ENCODE measurements around the gene GLI1. TPM values are rescaled to one million over a fixed set of nuclear protein-coding genes. Genes with fewer than 3 reads are reported as not detected.
A peak's percentile ranks its signal among the peaks of the same experiment; 100 is the strongest.

Gene GLI1
- total RNA-seq, 1 experiment from 2014 or later, result 1.9 TPM

- Histone ChIP-seq H3K9me3 (ENCODE audit: low read length) (no peaks in the 10 kb centered on the region), H3K4me2 (ENCODE audit: low read depth, low read length, poor library complexity, severe bottlenecking) (no peak overlapping the region), H3K4me3 (ENCODE audit: low read length) (no peak overlapping the region), H4K20me1 (ENCODE audit: insufficient read depth, low read depth, low read length) (no peaks in the 10 kb centered on the region), H3K9me2 (replicated peaks; ENCODE audit: insufficient read depth, low read length) (no peaks in the 10 kb centered on the region), H3K27me3 (ENCODE audit: low read length) (no peaks in the 10 kb centered on the region), H2AFZ (ENCODE audit: low read length) (no peak overlapping the region), H3K9ac (ENCODE audit: low read length) (no peak overlapping the region), H3K79me2 (ENCODE audit: low read length) (no peaks in the 10 kb centered on the region), H3K36me3 (ENCODE audit: insufficient read depth, low read length) (no peaks in the 10 kb centered on the region), H3K4me1 (ENCODE audit: low read length) (peaks cover 12% of the 10 kb centered on the region), H3K27ac (ENCODE audit: low read length) (no peak overlapping the region)
- DNase-seq, result no peak
Measured at GRCh38 chr12:57473392-57473791, 13.8 kb downstream of the GLI1 start.

DNA sequence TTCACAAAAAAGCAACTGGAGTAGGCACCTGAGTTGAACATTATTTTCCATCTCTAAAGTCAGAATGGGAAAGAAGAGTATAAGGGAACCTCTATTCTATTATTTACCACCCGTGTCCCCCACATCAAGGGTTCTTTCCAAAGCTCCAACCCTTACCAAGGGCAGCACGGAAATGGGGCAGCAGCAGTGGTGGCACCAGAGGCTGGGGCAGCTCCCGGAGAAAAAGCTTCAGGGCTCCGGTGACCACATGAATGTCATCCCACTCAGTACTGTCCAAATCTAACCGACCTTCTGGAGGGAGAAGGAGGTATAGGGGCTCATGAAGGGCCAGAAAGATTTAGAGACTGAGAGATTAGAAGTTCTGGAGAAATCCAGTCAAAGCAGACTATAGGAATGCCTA is 14.3 kb downstream of the GLI1 start:
- DNase-seq, result no peak
- Histone ChIP-seq H3K27ac (ENCODE audit: low read length) (no peak overlapping the region), H3K79me2 (ENCODE audit: low read length) (no peaks in the 10 kb centered on the region)

GRCh38 chr12:57474430-57474829 is 14.8 kb downstream of the GLI1 start:
- H3K27ac ChIP-seq (ENCODE audit: low read length), result no peak overlapping the region
- no peaks in the 10 kb centered on the region for H3K79me2 ChIP-seq (ENCODE audit: low read length)
- H3K9ac ChIP-seq (ENCODE audit: low read length), result no peak overlapping the region
- no peaks in the 10 kb centered on the region for H3K9me2 ChIP-seq (replicated peaks; ENCODE audit: insufficient read depth, low read length)
- no peaks in the 10 kb centered on the region for H3K36me3 ChIP-seq (ENCODE audit: insufficient read depth, low read length)
- peaks cover 16% of the 10 kb centered on the region for H3K4me1 ChIP-seq (ENCODE audit: low read length)
- H2AFZ ChIP-seq (ENCODE audit: low read length), result no peak overlapping the region
- H3K4me2 ChIP-seq (ENCODE audit: low read depth, low read length, poor library complexity, severe bottlenecking), result no peak overlapping the region
- no peak for DNase-seq
- H3K27me3 ChIP-seq (ENCODE audit: low read length), result no peaks in the 10 kb centered on the region
- H4K20me1 ChIP-seq (ENCODE audit: insufficient read depth, low read depth, low read length), result no peaks in the 10 kb centered on the region
- no peaks in the 10 kb centered on the region for H3K9me3 ChIP-seq (ENCODE audit: low read length)
- H3K4me3 ChIP-seq (ENCODE audit: low read length), result no peak overlapping the region

More for the DNA sequence above, 14.3 kb downstream of the GLI1 start:
- Histone ChIP-seq H3K27me3 (ENCODE audit: low read length) (no peaks in the 10 kb centered on the region), H3K9ac (ENCODE audit: low read length) (no peak overlapping the region), H3K9me3 (ENCODE audit: low read length) (no peaks in the 10 kb centered on the region), H3K4me1 (ENCODE audit: low read length) (peaks cover 12% of the 10 kb centered on the region), H3K9me2 (replicated peaks; ENCODE audit: insufficient read depth, low read length) (no peaks in the 10 kb centered on the region), H3K36me3 (ENCODE audit: insufficient read depth, low read length) (no peaks in the 10 kb centered on the region), H3K4me3 (ENCODE audit: low read length) (no peak overlapping the region), H2AFZ (ENCODE audit: low read length) (no peak overlapping the region), H4K20me1 (ENCODE audit: insufficient read depth, low read depth, low read length) (no peaks in the 10 kb centered on the region), H3K4me2 (ENCODE audit: low read depth, low read length, poor library complexity, severe bottlenecking) (no peak overlapping the region)

- Histone ChIP-seq H3K27ac (ENCODE audit: low read length) (no peak overlapping the region), H3K4me3 (ENCODE audit: low read length) (no peak overlapping the region), H2AFZ (ENCODE audit: low read length) (no peak overlapping the region), H3K27me3 (ENCODE audit: low read length) (no peaks in the 10 kb centered on the region), H3K36me3 (ENCODE audit: insufficient read depth, low read length) (no peaks in the 10 kb centered on the region), H3K9me2 (replicated peaks; ENCODE audit: insufficient read depth, low read length) (no peaks in the 10 kb centered on the region), H3K9me3 (ENCODE audit: low read length) (no peaks in the 10 kb centered on the region), H3K4me2 (ENCODE audit: low read depth, low read length, poor library complexity, severe bottlenecking) (no peak overlapping the region), H4K20me1 (ENCODE audit: insufficient read depth, low read depth, low read length) (no peaks in the 10 kb centered on the region), H3K9ac (ENCODE audit: low read length) (no peak overlapping the region), H3K4me1 (ENCODE audit: low read length) (peaks cover 20% of the 10 kb centered on the region), H3K79me2 (ENCODE audit: low read length) (no peaks in the 10 kb centered on the region)
- DNase-seq, result no peak
Measured at GRCh38 chr12:57474862-57475261, 15.3 kb downstream of the GLI1 start.

- H3K9me2 ChIP-seq (replicated peaks; ENCODE audit: insufficient read depth, low read length), result no peaks in the 10 kb centered on the region
- no peak for DNase-seq
- H3K4me2 ChIP-seq (ENCODE audit: low read depth, low read length, poor library complexity, severe bottlenecking), result no peak overlapping the region
- H3K4me1 ChIP-seq (ENCODE audit: low read length), result peaks cover 21% of the 10 kb centered on the region
- H3K27ac ChIP-seq (ENCODE audit: low read length), result no peak overlapping the region
- H3K9me3 ChIP-seq (ENCODE audit: low read length), result no peaks in the 10 kb centered on the region
- H3K79me2 ChIP-seq (ENCODE audit: low read length), result no peaks in the 10 kb centered on the region
- no peak overlapping the region for H3K4me3 ChIP-seq (ENCODE audit: low read length)
- H3K36me3 ChIP-seq (ENCODE audit: insufficient read depth, low read length), result no peaks in the 10 kb centered on the region
- no peaks in the 10 kb centered on the region for H4K20me1 ChIP-seq (ENCODE audit: insufficient read depth, low read depth, low read length)
- no peak overlapping the region for H3K9ac ChIP-seq (ENCODE audit: low read length)
- no peak overlapping the region for H2AFZ ChIP-seq (ENCODE audit: low read length)
- no peaks in the 10 kb centered on the region for H3K27me3 ChIP-seq (ENCODE audit: low read length)
Measured at GRCh38 chr12:57475271-57476161, 15.9 kb downstream of the GLI1 start.

GRCh38 chr12:57476162-57476992 is 16.8 kb downstream of the GLI1 start:
- no peaks in the 10 kb centered on the region for H3K79me2 ChIP-seq (ENCODE audit: low read length)
- peaks cover 21% of the 10 kb centered on the region for H3K4me1 ChIP-seq (ENCODE audit: low read length)
- H3K4me2 ChIP-seq (ENCODE audit: low read depth, low read length, poor library complexity, severe bottlenecking), result no peak overlapping the region
- DNase-seq, result no peak
- H3K9me3 ChIP-seq (ENCODE audit: low read length), result no peaks in the 10 kb centered on the region
- no peak overlapping the region for H3K4me3 ChIP-seq (ENCODE audit: low read length)
- H3K27ac ChIP-seq (ENCODE audit: low read length), result no peak overlapping the region
- no peaks in the 10 kb centered on the region for H3K36me3 ChIP-seq (ENCODE audit: insufficient read depth, low read length)
- no peak overlapping the region for H3K9ac ChIP-seq (ENCODE audit: low read length)
- H4K20me1 ChIP-seq (ENCODE audit: insufficient read depth, low read depth, low read length), result no peaks in the 10 kb centered on the region
- H2AFZ ChIP-seq (ENCODE audit: low read length), result no peak overlapping the region
- no peaks in the 10 kb centered on the region for H3K9me2 ChIP-seq (replicated peaks; ENCODE audit: insufficient read depth, low read length)
- no peaks in the 10 kb centered on the region for H3K27me3 ChIP-seq (ENCODE audit: low read length)

GRCh38 chr12:57476993-57477709 is 17.6 kb downstream of the GLI1 start:
- no peaks in the 10 kb centered on the region for H3K36me3 ChIP-seq (ENCODE audit: insufficient read depth, low read length)
- no peak overlapping the region for H3K4me3 ChIP-seq (ENCODE audit: low read length)
- no peak for DNase-seq
- H4K20me1 ChIP-seq (ENCODE audit: insufficient read depth, low read depth, low read length), result no peaks in the 10 kb centered on the region
- H3K4me1 ChIP-seq (ENCODE audit: low read length), result peaks cover 21% of the 10 kb centered on the region
- peak overlapping the region; percentile 28 for H3K9ac ChIP-seq (ENCODE audit: low read length)
- H3K9me3 ChIP-seq (ENCODE audit: low read length), result no peaks in the 10 kb centered on the region
- H3K4me2 ChIP-seq (ENCODE audit: low read depth, low read length, poor library complexity, severe bottlenecking), result peak overlapping the region; percentile 10
- no peaks in the 10 kb centered on the region for H3K27me3 ChIP-seq (ENCODE audit: low read length)
- no peaks in the 10 kb centered on the region for H3K79me2 ChIP-seq (ENCODE audit: low read length)
- H2AFZ ChIP-seq (ENCODE audit: low read length), result peak overlapping the region; percentile 17; the same call in 1 of the 2 replicates
- no peaks in the 10 kb centered on the region for H3K9me2 ChIP-seq (replicated peaks; ENCODE audit: insufficient read depth, low read length)
- no peak overlapping the region for H3K27ac ChIP-seq (ENCODE audit: low read length)

Measured in Karpas-422 (cell line).